Activated CD4-positive, CD25-positive, alpha-beta regulatory T cell treated with anti-CD3 and anti-CD28 coated beads, Interleukin-2, amount 50 U/mL, for 72 hours (primary cell): Measurements from ENCODE around the gene RAB35.
"Not testable (repeated sequence)": the region's sequence is repeated elsewhere in the genome, so short reads cannot be mapped to it uniquely, and the experiment has no call there.

Experiments used
- DNase-seq: peaks from one replicate; pipeline ENCODE4 v3.0.0; 2021

Gene RAB35

GRCh38 chr12:120054293-120054692 is 62.3 kb downstream of the RAB35 start:
- DNase-seq = no peak

- no peak for DNase-seq
Measured at GRCh38 chr12:120051535-120051934, 65.0 kb downstream of the RAB35 start.

- DNase-seq = no peak
Measured at GRCh38 chr12:120049426-120049825, 67.1 kb downstream of the RAB35 start.

GRCh38 chr12:120048263-120048662 is 68.3 kb downstream of the RAB35 start:
- DNase-seq = no peak

GRCh38 chr12:120047072-120047471 is 69.5 kb downstream of the RAB35 start:
- DNase-seq = no peak

DNA sequence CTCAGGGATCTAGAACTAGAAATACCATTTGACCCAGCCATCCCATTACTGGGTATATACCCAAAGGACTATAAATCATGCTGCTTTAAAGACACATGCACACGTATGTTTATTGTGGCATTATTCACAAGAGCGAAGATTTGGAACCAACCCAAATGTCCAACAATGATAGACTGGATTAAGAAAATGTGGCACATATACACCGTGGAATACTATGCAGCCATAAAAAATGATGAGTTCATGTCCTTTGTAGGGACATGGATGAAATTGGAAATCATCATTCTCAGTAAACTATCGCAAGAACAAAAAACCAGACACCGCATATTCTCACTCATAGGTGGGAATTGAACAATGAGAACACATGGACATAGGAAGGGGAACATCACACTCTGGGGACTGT is 71.2 kb downstream of the RAB35 start:
- DNase-seq = not testable (repeated sequence)
